HG02970 (cell line): ENCODE measurements around the gene SLIT3.

Experiments
- ATAC-seq: cut with Tn5 transposase; IDR thresholded peaks from one replicate; pipeline ENCODE4 v1.9.1; 2021; ENCODE audit warnings: mild to moderate bottlenecking, moderate library complexity, moderate number of reproducible peaks; ENCODE audit not compliant: unreplicated experiment, low FRiP score

Gene SLIT3

GRCh38 chr5:168858371-168858770 is 442.6 kb downstream of the SLIT3 start:
- ATAC-seq: no peak

GRCh38 chr5:168853972-168854371 is 447.0 kb downstream of the SLIT3 start:
- no peak for ATAC-seq

GRCh38 chr5:168852329-168852728 is 448.6 kb downstream of the SLIT3 start:
- no peak for ATAC-seq

- ATAC-seq: no peak
Measured at GRCh38 chr5:168851902-168852321, 449.0 kb downstream of the SLIT3 start.

- no peak for ATAC-seq
Measured at GRCh38 chr5:168850683-168851082, 450.3 kb downstream of the SLIT3 start.

GRCh38 chr5:168848569-168848968 is 452.4 kb downstream of the SLIT3 start:
- ATAC-seq: no peak

- ATAC-seq: no peak
Measured at GRCh38 chr5:168847511-168848073, 453.3 kb downstream of the SLIT3 start.

GRCh38 chr5:168844922-168845296 is 456.0 kb downstream of the SLIT3 start:
- no peak for ATAC-seq

GRCh38 chr5:168844016-168844921 is 456.7 kb downstream of the SLIT3 start:
- ATAC-seq: no peak

GRCh38 chr5:168843277-168844015 is 457.5 kb downstream of the SLIT3 start:
- no peak for ATAC-seq

GRCh38 chr5:168842571-168843205 is 458.3 kb downstream of the SLIT3 start:
- ATAC-seq: no peak

GRCh38 chr5:168837852-168838251 is 463.1 kb downstream of the SLIT3 start:
- no peak for ATAC-seq

GRCh38 chr5:168836603-168837231 is 464.2 kb downstream of the SLIT3 start:
- ATAC-seq: no peak

- no peak for ATAC-seq
Measured at GRCh38 chr5:168833936-168834335, 467.0 kb downstream of the SLIT3 start.

GRCh38 chr5:168833383-168833782 is 467.6 kb downstream of the SLIT3 start:
- no peak for ATAC-seq

- ATAC-seq: no peak
Measured at GRCh38 chr5:168832308-168832707, 468.6 kb downstream of the SLIT3 start.

GRCh38 chr5:168831383-168831782 is 469.6 kb downstream of the SLIT3 start:
- ATAC-seq: no peak

GRCh38 chr5:168830833-168831232 is 470.1 kb downstream of the SLIT3 start:
- no peak for ATAC-seq

GRCh38 chr5:168829922-168830417 is 471.0 kb downstream of the SLIT3 start:
- no peak for ATAC-seq

- ATAC-seq: no peak
Measured at GRCh38 chr5:168829044-168829443, 471.9 kb downstream of the SLIT3 start.
